Measurements from ENCODE around the gene RNF112. TPM values are rescaled to one million over a fixed set of nuclear protein-coding genes. Genes with fewer than 3 reads are reported as not detected.
A peak's percentile ranks its signal among the peaks of the same experiment; 100 is the strongest.

The RNF112 gene
- total and polyA plus RNA-seq, 2 of the 13 experiments (the other 11 are each of a cell fraction or from before 2014, with no cell fraction given) = 0.05 TPM; not detected in 1

- TF ChIP-seq CERS6 (CRISPR knock-in tag; IDR thresholded peaks at IDR 0.05) (no peak), PTBP1 (IDR thresholded peaks at IDR 0.05; ENCODE audit: low read depth, low read length, poor library complexity, severe bottlenecking) (no peak), ZZZ3 (CRISPR knock-in tag; IDR thresholded peaks at IDR 0.05; ENCODE audit: borderline replicate concordance) (no peak), HNRNPUL1 (IDR thresholded peaks at IDR 0.05; ENCODE audit: low read depth, low read length) (no peak), FOXA3 (CRISPR knock-in tag; IDR thresholded peaks at IDR 0.05) (peak; percentile 45; the same call in 1 of the 2 replicates), ETV6 (CRISPR knock-in tag; conservative IDR thresholded peaks at IDR 0.05) (no peak), IRF9 (CRISPR knock-in tag; IDR thresholded peaks at IDR 0.05; ENCODE audit: borderline replicate concordance) (no peak), NR2C2 (CRISPR knock-in tag; IDR thresholded peaks at IDR 0.05; ENCODE audit: borderline replicate concordance) (no peak), EHMT2 (IDR thresholded peaks at IDR 0.05; ENCODE audit: borderline replicate concordance, low read depth, low read length) (no peak), ZNF547 (CRISPR knock-in tag; IDR thresholded peaks at IDR 0.05) (no peak), ZKSCAN1 (IDR thresholded peaks at IDR 0.05; ENCODE audit: low read length) (peak; percentile 57; the same call in 1 of the 2 replicates), SALL1 (CRISPR knock-in tag; IDR thresholded peaks at IDR 0.05) (peak; percentile 39), ZNF800 (CRISPR knock-in tag; IDR thresholded peaks at IDR 0.05) (no peak), IRX3 (CRISPR knock-in tag; IDR thresholded peaks at IDR 0.05; ENCODE audit: borderline replicate concordance, low read depth) (no peak), ZNF326 (CRISPR knock-in tag; IDR thresholded peaks at IDR 0.05; ENCODE audit: borderline replicate concordance) (no peak), PHF20 (CRISPR knock-in tag; IDR thresholded peaks at IDR 0.05) (no peak), SRSF1 (optimal IDR thresholded peaks at IDR 0.05; ENCODE audit: low read depth, low read length) (no peak), ZNF12 (CRISPR knock-in tag; IDR thresholded peaks at IDR 0.05) (no peak), ZNF20 (CRISPR knock-in tag; IDR thresholded peaks at IDR 0.05) (no peak), SNAPC5 (CRISPR knock-in tag; IDR thresholded peaks at IDR 0.05; ENCODE audit: borderline replicate concordance) (no peak), ZBTB20 (CRISPR knock-in tag; IDR thresholded peaks at IDR 0.05; ENCODE audit: borderline replicate concordance, low read depth) (no peak), PAF1 (CRISPR knock-in tag; IDR thresholded peaks at IDR 0.05) (no peak), RCOR2 (CRISPR knock-in tag; IDR thresholded peaks at IDR 0.05) (peak; percentile 59; the same call in 1 of the 2 replicates)
These were observed 41.8 kb upstream of the RNF112 start (continued) for GRCh38 chr17:19369107-19369778.

Data from HepG2 (cell line).